Thyroid gland (tissue), 4 donors: ENCODE measurements around the gene TAS1R3.

Source experiments
- CTCF ChIP-seq, 6 experiments: fragments of 200-600 bp in 3 of 6; fragments of 450-650 bp in 3 of 6; sonication (generic) in 3 of 6; IDR thresholded peaks; one replicate each; pipeline ENCODE4 v1.5.1; 2016 to 2019; ENCODE audit warnings: antibody characterized with exemption in 6 of 6, mild to moderate bottlenecking in 2 of 6, inconsistent platforms in 1 of 6, moderate library complexity in 1 of 6
- POLR2A ChIP-seq, 2 donors: fragments of 450-650 bp; IDR thresholded peaks; one replicate each; pipeline ENCODE4 v1.6.1; 2017; ENCODE audit warnings: antibody characterized with exemption in 2 of 2, mild to moderate bottlenecking in 2 of 2, moderate library complexity in 1 of 2

GRCh38 chr1:1296070-1297061, 34.7 kb upstream of the TAS1R3 start:
- TF ChIP-seq CTCF (IDR thresholded peaks at IDR 0.05): no peak
- no peak for TF ChIP-seq POLR2A (IDR thresholded peaks at IDR 0.05)
